ENCODE data around the gene GMIP.
"Not testable (repeated sequence)": the region's sequence is repeated elsewhere in the genome, so short reads cannot be mapped to it uniquely, and the experiment has no call there.

GMIP gene

GRCh38 chr19:19643158-19644053 lies at the start of gene GMIP:
GMIP (minus strand) TSS chr19:19643657; CDS start chr19:19643529, 128 bp downstream.
- peak; percentile 97 for DNase-seq

GRCh38 chr19:19691683-19692082 lies 48.2 kb upstream of the GMIP start:
- no peak for DNase-seq

GRCh38 chr19:19689023-19689422 lies 45.6 kb upstream of the GMIP start:
- DNase-seq: not testable (repeated sequence)

GRCh38 chr19:19687090-19687489 lies 43.6 kb upstream of the GMIP start:
- DNase-seq: no peak

GRCh38 chr19:19686580-19686979 lies 43.1 kb upstream of the GMIP start:
- DNase-seq: no peak

- not testable (repeated sequence) for DNase-seq
Measured at GRCh38 chr19:19686119-19686518, 42.7 kb upstream of the GMIP start.

- DNase-seq: no peak
Measured at GRCh38 chr19:19679176-19680073, 36.0 kb upstream of the GMIP start.

- DNase-seq: no peak
Measured at GRCh38 chr19:19677579-19677978, 34.1 kb upstream of the GMIP start.

- no peak for DNase-seq
Measured at GRCh38 chr19:19674315-19674714, 30.9 kb upstream of the GMIP start.

GRCh38 chr19:19672816-19673215 lies 29.4 kb upstream of the GMIP start:
- no peak for DNase-seq

GRCh38 chr19:19670070-19670551 lies 26.7 kb upstream of the GMIP start:
- DNase-seq: no peak

GRCh38 chr19:19668230-19669012 lies 25.0 kb upstream of the GMIP start, which contains the start of gene ZNF101:
ZNF101 (plus strand) TSS chr19:19668839; CDS start chr19:19668964, 125 bp downstream.
- DNase-seq: peak; percentile 100

- DNase-seq: not testable (repeated sequence)
Measured at GRCh38 chr19:19665420-19665948, 22.0 kb upstream of the GMIP start.

- peak; percentile 100 for DNase-seq
Measured at GRCh38 chr19:19663256-19664120, 20.0 kb upstream of the GMIP start, which contains the start of gene ATP13A1. ATP13A1 (minus strand) TSS chr19:19663676; CDS start chr19:19663666, 10 bp downstream.

GRCh38 chr19:19662871-19663255 lies 19.4 kb upstream of the GMIP start:
- DNase-seq: peak; percentile 89

- no peak for DNase-seq
Measured at GRCh38 chr19:19662344-19662743, 18.9 kb upstream of the GMIP start.

- DNase-seq: peak; percentile 92
Measured at GRCh38 chr19:19661675-19662251, 18.3 kb upstream of the GMIP start.

- DNase-seq: no peak
Measured at GRCh38 chr19:19661141-19661674, 17.8 kb upstream of the GMIP start.

- no peak for DNase-seq
Measured at GRCh38 chr19:19659646-19660245, 16.3 kb upstream of the GMIP start.

GRCh38 chr19:19657397-19657783 lies 13.9 kb upstream of the GMIP start:
- DNase-seq: no peak
